ENCODE measurements around the gene KLRB1.
A peak's percentile ranks its signal among the peaks of the same experiment; 100 is the strongest.
"Not testable (repeated sequence)": the region's sequence is repeated elsewhere in the genome, so short reads cannot be mapped to it uniquely, and the experiment has no call there.

KLRB1 gene

DNA sequence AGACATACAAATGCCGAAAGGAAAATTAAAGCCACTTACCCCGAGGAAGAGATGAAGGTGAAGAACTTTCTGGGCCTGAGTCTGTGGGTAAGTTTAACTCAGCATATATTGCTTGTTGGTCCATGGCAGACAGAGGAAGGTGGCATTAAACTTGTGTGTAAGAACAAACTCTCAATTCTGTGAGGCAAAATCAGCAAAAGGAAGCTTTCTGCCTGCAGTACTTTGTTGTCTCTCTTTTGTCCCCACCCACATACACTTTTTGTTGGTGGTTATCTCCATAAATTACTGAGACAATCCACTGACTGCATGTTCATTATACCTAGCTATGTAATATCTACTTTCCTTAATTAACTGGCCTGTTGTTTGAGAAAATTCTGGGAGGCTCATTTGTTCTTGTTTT, at the start of gene KLRB1:
Gene KLRB1, minus strand, starts transcription at position 201 of the 400 bp plus-strand sequence. Its CDS starts 77 bp downstream, at position 124.
- no peak for DNase-seq (ENCODE audit: low spot score)

- peak; percentile 18 for DNase-seq (ENCODE audit: low spot score)
These were observed 43.6 kb upstream of the KLRB1 start for GRCh38 chr12:9651265-9651729.

- no peak for DNase-seq (ENCODE audit: low spot score)
These were observed 42.4 kb upstream of the KLRB1 start for GRCh38 chr12:9650151-9650576.

DNA sequence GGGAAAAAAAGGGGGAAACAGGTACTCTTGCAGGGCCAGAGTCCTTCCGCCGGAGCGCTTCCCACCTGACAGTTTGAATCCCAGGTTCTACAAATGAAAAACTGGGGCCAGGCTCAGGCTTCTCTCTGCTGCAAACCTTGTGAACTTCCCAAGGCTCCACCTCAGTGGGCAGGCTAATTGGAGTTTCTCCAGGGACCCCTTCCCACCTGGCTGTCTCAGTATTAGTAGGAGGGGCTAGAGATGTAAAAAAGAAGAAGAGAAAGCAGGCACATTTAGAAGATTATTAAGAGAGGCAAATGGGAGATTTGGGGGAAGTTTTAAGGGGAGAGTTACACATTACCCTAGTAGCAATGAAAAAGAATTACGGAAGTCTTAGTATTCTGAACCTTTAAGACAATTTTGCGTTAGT, 41.8 kb upstream of the KLRB1 start:
- no peak for DNase-seq (ENCODE audit: low spot score)

- no peak for DNase-seq (ENCODE audit: low spot score)
These were observed 41.2 kb upstream of the KLRB1 start for GRCh38 chr12:9648701-9649531.

DNA sequence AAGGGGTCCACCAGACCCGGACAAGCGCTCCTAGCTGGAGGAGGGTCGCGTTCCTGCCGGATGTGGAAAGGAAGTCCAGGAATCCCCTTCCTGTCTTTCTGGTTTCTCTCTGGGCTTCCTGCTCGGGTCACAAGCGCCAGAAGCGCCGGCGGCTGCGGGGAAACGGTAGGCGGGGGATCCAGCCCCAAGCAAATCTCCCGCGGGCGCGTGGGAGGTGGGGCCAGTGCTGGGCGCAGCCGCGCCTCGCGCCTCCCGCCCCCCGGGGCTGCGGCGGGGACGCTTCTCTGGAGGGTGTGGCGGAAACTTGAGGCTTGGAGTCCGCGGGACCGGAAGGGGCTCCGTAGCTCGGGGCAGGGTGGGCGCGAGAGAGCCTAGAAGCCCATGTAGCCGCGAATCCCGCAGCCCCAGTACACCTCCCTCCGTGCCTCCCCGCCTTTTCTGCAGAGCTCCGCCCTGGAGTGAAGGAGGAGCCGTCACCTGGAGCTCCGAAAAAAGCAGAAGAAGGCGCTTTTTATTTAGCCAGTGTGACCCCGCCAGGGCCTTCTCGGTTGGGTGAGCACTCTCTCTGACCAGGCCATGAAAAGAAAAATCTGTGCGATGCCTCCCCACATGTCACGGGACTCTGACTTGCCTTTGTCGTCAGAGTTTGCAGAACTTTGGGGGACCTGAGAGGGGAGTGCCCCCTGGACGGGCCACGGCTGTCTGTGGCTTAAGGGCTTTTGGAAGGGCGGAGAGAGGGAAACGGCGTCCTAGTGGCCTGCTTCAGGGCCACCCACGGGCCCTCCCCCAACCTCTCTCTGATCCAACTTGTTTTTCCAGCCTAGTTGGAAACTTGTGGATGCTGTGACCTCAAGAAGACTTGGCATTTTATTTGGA, 40.3 kb upstream of the KLRB1 start:
- peak; percentile 95 for DNase-seq (ENCODE audit: low spot score)

DNA sequence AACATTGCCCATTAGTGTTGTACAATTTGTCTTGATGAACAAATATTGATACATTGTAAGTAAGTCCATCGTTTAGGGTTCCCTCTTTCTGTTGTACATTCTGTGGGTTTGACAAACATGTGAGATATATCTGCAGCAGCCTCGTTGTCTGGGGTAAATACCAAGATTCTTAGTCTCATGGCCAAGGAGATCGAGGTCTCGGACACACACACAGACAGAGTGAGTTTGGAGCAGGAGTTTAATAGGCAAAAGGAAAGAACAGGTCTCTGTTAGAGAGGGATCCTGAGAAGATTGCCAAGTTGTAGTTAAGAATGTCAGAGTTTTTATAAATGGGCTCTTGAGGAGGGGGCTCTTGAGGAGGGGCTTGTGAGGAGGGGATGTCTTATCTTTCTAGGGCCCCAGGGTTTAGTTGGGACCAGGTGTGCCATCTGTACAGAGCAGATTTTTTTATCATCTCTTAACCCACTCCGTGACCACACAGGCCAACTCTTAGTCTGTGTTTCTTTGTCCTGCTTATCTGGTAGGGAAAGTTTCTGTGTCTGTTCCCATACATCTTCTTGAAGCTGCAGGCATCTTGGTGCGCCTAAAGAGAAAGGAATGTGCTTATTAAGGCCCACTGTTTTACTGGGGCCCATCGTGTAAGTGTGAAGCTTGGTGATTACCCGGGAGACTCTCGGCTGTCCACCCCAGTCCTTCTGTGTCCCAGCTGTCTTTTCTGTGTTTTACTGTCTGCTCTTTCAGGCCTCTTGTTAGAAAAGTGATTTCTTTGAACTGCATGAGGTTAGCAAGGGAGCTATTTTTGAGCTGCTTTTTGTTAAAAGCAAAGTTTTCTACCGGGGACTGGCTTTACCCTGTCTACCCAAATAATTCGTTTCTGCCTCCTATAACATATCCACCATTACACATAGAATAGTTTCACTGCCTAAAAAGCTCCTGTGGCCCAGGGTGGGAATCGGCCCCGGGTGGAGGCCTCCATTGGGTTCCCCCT, 39.4 kb upstream of the KLRB1 start:
- DNase-seq (ENCODE audit: low spot score) = no peak

DNA sequence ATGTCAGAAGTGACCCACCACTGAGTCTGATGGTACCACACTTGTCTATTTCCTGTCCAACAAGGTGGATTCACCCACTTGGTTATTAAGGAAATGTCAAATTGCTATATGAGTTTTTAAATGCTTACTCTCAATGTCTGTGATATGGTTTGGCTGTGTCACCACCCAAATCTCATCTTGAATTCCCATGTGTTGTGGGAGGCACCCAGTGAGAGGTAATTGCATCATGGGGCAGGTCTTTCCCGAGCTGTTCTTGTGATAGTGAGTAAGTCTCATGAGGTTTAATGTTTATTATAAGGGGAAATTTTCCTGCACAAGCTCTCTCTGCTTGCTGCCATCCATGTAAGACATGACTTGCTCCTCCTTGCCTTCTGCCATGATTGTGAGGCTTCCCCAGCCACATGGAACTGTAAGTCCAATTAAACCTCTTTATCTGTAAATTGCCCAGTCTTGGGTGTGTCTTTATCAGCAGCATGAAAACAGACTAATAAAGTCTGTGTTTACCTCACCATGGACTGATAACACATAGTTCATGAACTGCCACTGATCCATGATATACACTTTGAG, 37.4 kb upstream of the KLRB1 start:
- DNase-seq (ENCODE audit: low spot score) = not testable (repeated sequence)

DNA sequence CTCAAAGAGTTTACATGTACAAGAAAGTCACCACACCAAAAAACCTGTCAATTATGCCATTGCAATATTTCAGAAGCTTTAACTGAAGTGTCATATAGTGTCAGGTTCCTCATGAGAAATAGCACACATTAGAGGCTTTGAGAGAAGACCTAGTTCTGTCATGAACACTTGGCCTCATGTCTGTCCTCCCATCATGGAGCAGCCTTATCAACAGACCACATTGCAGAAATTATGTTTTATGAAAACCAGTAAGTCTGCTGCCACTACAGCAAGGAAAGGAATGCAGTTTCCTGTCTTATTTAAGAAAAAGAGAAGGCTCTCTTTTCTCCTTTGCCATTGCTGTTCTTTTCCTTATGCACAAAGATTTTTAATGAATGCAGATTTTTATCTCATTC, 35.5 kb upstream of the KLRB1 start:
- DNase-seq (ENCODE audit: low spot score) = no peak

- DNase-seq (ENCODE audit: low spot score) = no peak
These were observed 35.0 kb upstream of the KLRB1 start for GRCh38 chr12:9642606-9643265.

GRCh38 chr12:9640024-9640423, 32.3 kb upstream of the KLRB1 start:
- no peak for DNase-seq (ENCODE audit: low spot score)

- no peak for DNase-seq (ENCODE audit: low spot score)
These were observed 29.1 kb upstream of the KLRB1 start for GRCh38 chr12:9636851-9637206.

DNA sequence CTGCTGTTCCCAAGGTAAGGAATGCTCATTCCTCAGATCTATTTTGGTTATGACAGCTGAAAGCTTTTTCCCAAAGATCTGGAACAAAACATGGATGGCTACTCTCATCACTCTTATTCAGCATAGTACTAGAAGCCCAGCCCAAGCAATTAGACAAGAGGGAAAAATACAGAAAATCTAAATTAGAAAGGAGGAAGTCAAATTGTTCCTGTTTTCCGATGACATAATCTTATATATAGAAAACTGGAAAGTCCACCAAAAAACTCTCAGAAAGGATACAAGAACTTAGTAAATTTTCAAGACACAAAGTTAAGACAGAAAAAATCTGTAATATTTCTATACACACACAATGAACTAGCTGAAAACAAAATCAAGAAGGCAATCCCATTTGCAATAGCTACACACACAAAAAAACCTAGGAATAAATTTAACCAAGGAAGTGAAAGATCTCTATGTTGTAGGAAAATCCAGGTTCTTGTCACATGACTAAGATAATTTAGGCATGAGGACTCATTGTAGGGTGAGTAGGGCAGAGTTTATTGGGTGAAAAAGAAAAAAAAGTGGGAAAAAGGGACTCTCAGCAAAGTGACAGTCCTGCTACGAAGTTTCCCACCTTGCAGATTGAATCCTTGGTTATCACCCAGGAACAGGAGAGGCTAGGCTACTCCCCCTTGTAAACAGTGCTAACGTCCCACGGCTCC, 28.6 kb upstream of the KLRB1 start:
- DNase-seq (ENCODE audit: low spot score) = no peak

DNA sequence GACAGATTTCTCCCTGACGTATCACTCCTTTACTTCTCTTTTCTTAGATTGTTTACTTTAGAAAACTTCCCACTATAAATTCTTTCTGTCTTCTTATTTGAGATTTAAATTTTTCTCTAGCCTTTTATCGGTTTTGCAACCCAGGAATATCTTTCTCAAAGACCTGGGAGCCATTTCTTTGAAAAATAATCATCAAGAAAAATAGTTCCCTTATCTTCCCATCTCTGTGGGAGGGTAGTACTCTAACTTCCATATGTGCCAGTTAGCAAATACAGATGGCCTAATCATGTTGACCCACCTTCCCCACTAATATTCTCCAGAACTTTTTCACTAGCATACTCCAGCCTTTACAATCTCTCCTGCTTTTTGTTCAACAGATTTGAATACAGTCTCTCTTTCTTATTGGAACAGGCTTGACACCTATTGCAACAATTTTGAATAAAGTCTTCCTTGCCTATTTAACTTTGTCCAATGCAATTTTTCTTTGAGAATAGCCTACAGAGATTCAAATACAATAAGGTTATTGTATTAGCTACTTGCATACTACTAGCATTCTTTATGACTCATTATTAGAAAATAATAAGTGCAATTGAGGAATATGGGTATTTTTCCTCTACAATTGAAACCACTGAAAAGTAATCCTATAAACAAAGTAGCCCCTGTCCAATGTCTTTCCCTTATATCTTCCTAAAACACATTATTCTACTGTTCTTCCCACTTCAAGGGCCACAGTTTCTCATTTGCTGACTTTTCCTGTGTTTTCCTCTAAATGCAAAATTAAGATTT, 27.4 kb upstream of the KLRB1 start:
- DNase-seq (ENCODE audit: low spot score) = no peak

DNA sequence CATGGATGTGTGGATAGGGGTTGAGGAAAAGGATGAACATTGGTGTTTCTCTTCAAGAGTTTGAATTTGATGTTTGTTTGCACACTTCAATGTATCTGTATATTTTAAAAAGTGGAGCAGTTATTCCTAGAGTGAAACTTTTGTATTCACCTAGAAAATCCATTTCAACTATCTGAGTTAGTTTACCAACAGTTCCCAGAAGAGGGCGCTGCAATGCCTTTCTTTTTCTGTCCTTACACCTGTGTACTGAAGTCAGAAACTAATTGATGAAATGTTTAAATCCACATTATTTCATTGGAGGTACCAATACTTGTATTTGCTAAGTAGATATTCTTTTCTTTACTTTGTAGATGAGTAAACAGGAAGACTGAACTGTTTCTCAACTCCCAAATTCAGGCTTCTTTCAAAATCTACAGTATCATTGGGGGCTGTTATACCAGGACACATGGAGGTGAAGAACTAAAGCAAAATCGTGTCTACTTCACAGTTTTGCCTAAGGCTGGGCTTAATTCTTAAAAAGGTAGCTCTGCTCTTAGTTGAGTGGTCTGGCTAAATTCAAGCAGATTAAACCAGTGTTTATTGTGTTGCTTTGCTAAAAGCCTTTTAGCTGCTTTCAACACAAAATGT, 26.6 kb upstream of the KLRB1 start:
- DNase-seq (ENCODE audit: low spot score) = peak; percentile 35

DNA sequence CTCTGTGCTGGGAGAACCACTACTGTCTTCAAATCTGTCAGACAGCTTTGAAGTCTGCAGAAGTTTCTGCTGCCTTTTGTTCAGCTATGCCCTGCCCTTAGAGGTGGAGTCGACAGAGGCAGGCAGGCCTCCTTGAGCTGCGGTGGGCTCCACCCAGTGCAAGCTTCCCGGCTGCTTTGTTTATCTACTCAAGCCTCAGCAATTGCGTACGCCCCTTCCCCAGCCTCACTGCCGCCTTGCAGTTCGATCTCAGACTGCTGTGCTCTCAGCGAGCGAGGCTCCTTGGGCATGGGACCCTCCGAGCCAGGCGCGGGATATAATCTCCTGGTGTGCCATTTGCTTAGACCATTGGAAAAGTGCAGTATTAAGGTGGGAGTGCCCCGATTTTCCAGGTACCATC, 25.1 kb upstream of the KLRB1 start:
- no peak for DNase-seq (ENCODE audit: low spot score)

GRCh38 chr12:9626821-9627220, 19.1 kb upstream of the KLRB1 start:
- no peak for DNase-seq (ENCODE audit: low spot score)

GRCh38 chr12:9626291-9626690, 18.6 kb upstream of the KLRB1 start:
- no peak for DNase-seq (ENCODE audit: low spot score)

GRCh38 chr12:9625019-9625418, 17.3 kb upstream of the KLRB1 start:
- no peak for DNase-seq (ENCODE audit: low spot score)
